Osteocyte (in vitro differentiated cells): ENCODE measurements around the gene L3MBTL1. TPM values are rescaled to one million over a fixed set of nuclear protein-coding genes. Genes with fewer than 3 reads are reported as not detected.

Source experiments
- DNase-seq: peaks from one replicate; pipeline ENCODE4 v3.0.0; 2021; ENCODE audit warnings: mixed read lengths; ENCODE audit not compliant: unreplicated experiment; ENCODE audit errors: extremely low spot score
- H3K27ac Mint-ChIP-seq: one replicate; pipeline ENCODE4 v1.8.0; 2021; ENCODE audit warnings: mild to moderate bottlenecking, mixed read lengths; ENCODE audit not compliant: unreplicated experiment
- H3K27me3 Mint-ChIP-seq: one replicate; pipeline ENCODE4 v1.8.0; 2021; ENCODE audit warnings: mixed read lengths; ENCODE audit not compliant: unreplicated experiment
- H3K36me3 Mint-ChIP-seq: one replicate; pipeline ENCODE4 v1.8.0; 2021; ENCODE audit warnings: mixed read lengths; ENCODE audit not compliant: unreplicated experiment
- H3K4me1 Mint-ChIP-seq: one replicate; pipeline ENCODE4 v1.8.0; 2021; ENCODE audit warnings: mixed read lengths; ENCODE audit not compliant: unreplicated experiment
- H3K4me3 Mint-ChIP-seq: one replicate; pipeline ENCODE4 v1.8.0; 2021; ENCODE audit warnings: mild to moderate bottlenecking, moderate library complexity, mixed read lengths; ENCODE audit not compliant: unreplicated experiment
- H3K9me3 Mint-ChIP-seq: one replicate; pipeline ENCODE4 v1.8.0; 2021; ENCODE audit warnings: mixed read lengths; ENCODE audit not compliant: unreplicated experiment
- total RNA-seq: library from RNA; stranded (reverse); gene quantifications from 2 replicates; pipeline ENCODE4 v1.2.1, GENCODE V29; 2021
- TF ChIP-seq, protein P1 (sequence below): fragments of 200-600 bp; sonication (generic); IDR thresholded peaks from 2 replicates; pipeline ENCODE4 v1.5.0; 2021; ENCODE audit warnings: antibody characterized with exemption, mild to moderate bottlenecking, moderate library complexity

Gene L3MBTL1
- total RNA-seq, 1 donor from 2014 or later: 17.5 TPM

DNA sequence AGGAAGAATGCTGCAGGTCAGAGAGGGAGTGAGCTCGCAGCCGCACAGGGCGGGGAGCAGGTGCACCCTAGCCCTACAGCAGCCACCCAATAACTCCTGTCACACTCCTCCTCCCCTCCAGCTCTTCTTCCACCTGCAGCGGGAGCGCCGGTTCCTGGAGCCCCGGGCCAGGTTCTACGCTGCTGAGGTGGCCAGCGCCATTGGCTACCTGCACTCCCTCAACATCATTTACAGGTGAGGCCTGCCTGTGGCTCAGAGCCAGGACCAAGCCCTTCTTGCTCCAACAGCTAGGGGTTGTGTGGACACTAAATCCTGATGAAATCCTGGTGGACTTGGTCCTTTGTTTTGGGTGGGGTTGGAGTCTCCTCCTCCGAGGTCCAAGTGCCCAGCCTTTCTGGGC is 63.0 kb downstream of the L3MBTL1 start:
- TF ChIP-seq, protein P1, sequence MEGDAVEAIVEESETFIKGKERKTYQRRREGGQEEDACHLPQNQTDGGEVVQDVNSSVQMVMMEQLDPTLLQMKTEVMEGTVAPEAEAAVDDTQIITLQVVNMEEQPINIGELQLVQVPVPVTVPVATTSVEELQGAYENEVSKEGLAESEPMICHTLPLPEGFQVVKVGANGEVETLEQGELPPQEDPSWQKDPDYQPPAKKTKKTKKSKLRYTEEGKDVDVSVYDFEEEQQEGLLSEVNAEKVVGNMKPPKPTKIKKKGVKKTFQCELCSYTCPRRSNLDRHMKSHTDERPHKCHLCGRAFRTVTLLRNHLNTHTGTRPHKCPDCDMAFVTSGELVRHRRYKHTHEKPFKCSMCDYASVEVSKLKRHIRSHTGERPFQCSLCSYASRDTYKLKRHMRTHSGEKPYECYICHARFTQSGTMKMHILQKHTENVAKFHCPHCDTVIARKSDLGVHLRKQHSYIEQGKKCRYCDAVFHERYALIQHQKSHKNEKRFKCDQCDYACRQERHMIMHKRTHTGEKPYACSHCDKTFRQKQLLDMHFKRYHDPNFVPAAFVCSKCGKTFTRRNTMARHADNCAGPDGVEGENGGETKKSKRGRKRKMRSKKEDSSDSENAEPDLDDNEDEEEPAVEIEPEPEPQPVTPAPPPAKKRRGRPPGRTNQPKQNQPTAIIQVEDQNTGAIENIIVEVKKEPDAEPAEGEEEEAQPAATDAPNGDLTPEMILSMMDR: no peak
- no peaks in the 10 kb centered on the region for H3K4me1 Mint-ChIP-seq
- no peaks in the 10 kb centered on the region for H3K36me3 Mint-ChIP-seq
- H3K9me3 Mint-ChIP-seq: no peaks in the 10 kb centered on the region
- no peaks in the 10 kb centered on the region for H3K27me3 Mint-ChIP-seq
- H3K4me3 Mint-ChIP-seq: no peak overlapping the region
- no peak overlapping the region for H3K27ac Mint-ChIP-seq
- no peak for DNase-seq

DNA sequence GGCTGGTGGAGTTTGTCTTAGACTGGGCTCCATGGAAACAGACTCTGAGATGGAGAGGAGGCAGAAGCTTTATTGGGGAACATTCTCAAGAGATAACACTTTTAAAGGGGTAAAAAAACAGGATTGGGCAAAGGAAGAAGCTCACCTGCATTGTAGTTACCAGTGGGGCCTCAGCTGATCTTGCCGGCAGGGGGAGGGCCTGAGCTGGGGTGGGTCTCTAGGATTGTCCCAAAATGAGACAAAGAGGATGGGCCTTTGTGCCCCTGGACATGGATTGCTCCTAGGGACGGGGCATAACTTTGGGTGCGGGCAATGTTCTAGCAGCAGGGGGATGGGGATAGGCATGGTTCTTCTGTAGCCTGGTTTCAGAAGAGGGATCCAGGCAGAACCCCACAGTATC is 63.8 kb downstream of the L3MBTL1 start:
- DNase-seq: no peak
- H3K4me3 Mint-ChIP-seq: no peak overlapping the region
- H3K36me3 Mint-ChIP-seq: no peaks in the 10 kb centered on the region
- no peaks in the 10 kb centered on the region for H3K9me3 Mint-ChIP-seq
- H3K27me3 Mint-ChIP-seq: no peaks in the 10 kb centered on the region
- H3K4me1 Mint-ChIP-seq: no peaks in the 10 kb centered on the region
- H3K27ac Mint-ChIP-seq: no peak overlapping the region
- TF ChIP-seq, protein P1: no peak

DNA sequence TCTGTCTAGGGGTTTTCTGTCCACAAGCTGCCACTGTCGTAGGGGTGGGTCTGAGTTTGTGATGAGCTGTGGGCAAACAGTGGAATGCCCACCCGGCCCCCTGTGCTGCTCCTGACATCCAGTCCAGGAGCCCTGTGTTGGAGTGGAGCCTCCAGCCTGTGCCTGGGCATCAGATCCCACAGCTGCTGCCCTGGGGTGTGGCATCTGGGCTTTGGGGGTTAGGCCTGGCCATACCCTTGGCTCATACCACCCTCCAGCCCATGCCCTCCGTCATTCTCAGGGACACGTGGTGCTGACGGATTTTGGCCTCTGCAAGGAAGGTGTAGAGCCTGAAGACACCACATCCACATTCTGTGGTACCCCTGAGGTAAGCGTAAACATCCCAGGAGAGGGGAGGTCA is 64.3 kb downstream of the L3MBTL1 start:
- Mint-ChIP-seq H3K27me3 (peaks cover under 1% of the 10 kb centered on the region), H3K4me3 (no peak overlapping the region), H3K9me3 (no peaks in the 10 kb centered on the region), H3K36me3 (no peaks in the 10 kb centered on the region), H3K27ac (no peak overlapping the region), H3K4me1 (no peaks in the 10 kb centered on the region)
- no peak for DNase-seq
- TF ChIP-seq, protein P1: no peak

DNA sequence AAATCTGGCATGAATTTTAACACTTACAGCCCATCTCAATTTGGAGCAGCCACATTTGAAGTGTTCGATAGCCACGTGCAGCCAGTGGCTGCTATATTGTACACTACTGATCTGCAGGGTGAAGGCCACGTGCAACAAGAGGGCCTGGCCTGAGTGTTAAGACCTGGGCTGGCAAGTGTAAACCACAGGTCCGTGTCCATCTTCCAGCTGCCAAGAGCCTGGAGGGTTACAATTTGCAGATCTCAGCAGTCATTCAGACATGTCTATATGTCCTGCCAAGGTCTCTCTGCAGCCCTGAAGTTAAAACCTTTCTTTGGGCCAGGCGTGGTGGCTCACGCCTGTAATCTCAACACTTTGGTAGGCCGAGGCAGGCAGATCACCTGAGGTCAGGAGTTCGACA is 65.4 kb downstream of the L3MBTL1 start:
- DNase-seq: no peak
- Mint-ChIP-seq H3K27ac (no peak overlapping the region), H3K9me3 (no peaks in the 10 kb centered on the region), H3K4me1 (no peaks in the 10 kb centered on the region), H3K27me3 (peaks cover 4% of the 10 kb centered on the region), H3K36me3 (no peaks in the 10 kb centered on the region), H3K4me3 (no peak overlapping the region)
- TF ChIP-seq, protein P1: no peak

DNA sequence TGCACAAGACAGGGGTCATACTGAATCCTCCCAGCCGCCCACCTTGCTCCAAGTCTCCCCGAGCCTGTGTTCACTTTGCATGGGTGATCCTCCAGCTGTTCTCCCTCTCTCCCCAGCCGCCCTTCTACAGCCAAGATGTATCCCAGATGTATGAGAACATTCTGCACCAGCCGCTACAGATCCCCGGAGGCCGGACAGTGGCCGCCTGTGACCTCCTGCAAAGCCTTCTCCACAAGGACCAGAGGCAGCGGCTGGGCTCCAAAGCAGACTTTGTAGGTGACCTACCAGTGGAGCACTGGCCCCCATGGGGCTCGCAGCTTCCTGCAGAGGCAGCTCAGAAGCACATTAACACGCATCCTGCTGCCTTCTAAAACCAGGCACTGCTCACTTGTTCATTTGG is 68.6 kb downstream of the L3MBTL1 start:
- Mint-ChIP-seq H3K4me1 (no peaks in the 10 kb centered on the region), H3K36me3 (no peaks in the 10 kb centered on the region), H3K27ac (no peak overlapping the region), H3K27me3 (peaks cover 8% of the 10 kb centered on the region), H3K4me3 (no peak overlapping the region), H3K9me3 (no peaks in the 10 kb centered on the region)
- DNase-seq: no peak
- TF ChIP-seq, protein P1: no peak
